Mammary epithelial cell (primary cell): ENCODE results near the gene PPP2R2B.

Experiments used
- CTCF ChIP-seq, 2 donors: IDR thresholded peaks in 1 of 2; conservative IDR thresholded peaks in 1 of 2; 2 replicates each; pipeline ENCODE4 v1.5.1; 2011 to 2012; ENCODE audit warnings: inconsistent platforms in 2 of 2, low read length in 2 of 2, mild to moderate bottlenecking in 2 of 2, control low read depth in 1 of 2, low read depth in 1 of 2; ENCODE audit not compliant: insufficient read depth in 1 of 2; ENCODE audit errors: extremely low read depth in 1 of 2
- EZH2 ChIP-seq: IDR thresholded peaks from 2 replicates; pipeline ENCODE4 v1.6.1; 2012; ENCODE audit warnings: low read length, inconsistent platforms, borderline replicate concordance

- no peak for TF ChIP-seq CTCF (conservative IDR thresholded peaks at IDR 0.05 in 1 of 2, IDR thresholded peaks at IDR 0.05 in 1 of 2; ENCODE audit: extremely low read depth in 1 of 2, insufficient read depth in 1 of 2, low read depth in 1 of 2, low read length in 2 of 2)
- no peak for TF ChIP-seq EZH2
These were observed 233.7 kb downstream of the PPP2R2B start for GRCh38 chr5:146644831-146645230.
